ENCODE measurements around the gene AMT. TPM values are rescaled to one million over a fixed set of nuclear protein-coding genes. Genes with fewer than 3 reads are reported as not detected.

Gene AMT
- total and polyA plus RNA-seq, 2 of the 13 experiments (the other 11 are each of a cell fraction or from before 2014, with no cell fraction given), result 35.3 to 59.0 TPM

- ChIA-PET POLR2A (interaction anchor here (1.1 kb wide), 1 partner anchor 23 kb away, joined by 4 read pairs; the partner anchor contains the start of genes RHOA and TCTA), CTCF (ENCODE audit: low intra/inter-chr PET ratio, low total read pairs) (no interaction called here)
- Histone ChIP-seq H4K20me1 (ENCODE audit: insufficient read depth, low read length) (peaks cover 27% of the 10 kb centered on the region), H3K9me3 (ENCODE audit: low read length) (no peaks in the 10 kb centered on the region), H3K9ac (ENCODE audit: insufficient read depth, low read depth, low read length) (no peak overlapping the region), H3K4me2 (ENCODE audit: low read depth, low read length) (no peak overlapping the region), H3K36me3 (replicated peaks in 1 of 2; ENCODE audit: control insufficient read depth in 1 of 2, insufficient read depth in 2 of 2, low read length in 2 of 2) (peaks cover 3 to 4% of the 10 kb centered on the region in 2 experiments; a peak in 3 of 5 replicates), H3K4me1 (ENCODE audit: insufficient read depth, low read length) (peaks cover 16% of the 10 kb centered on the region), H3K27ac (ENCODE audit: extremely low read length, insufficient read depth, low read length) (no peak overlapping the region), H3K79me2 (ENCODE audit: insufficient read depth, low read length) (peaks cover 86% of the 10 kb centered on the region), H3K4me3 (replicated peaks in 1 of 3; ENCODE audit: insufficient read depth in 1 of 3, low read depth in 2 of 3, low read length in 3 of 3) (no peak overlapping the region), H3K27me3 (ENCODE audit: control insufficient read depth in 1 of 2, insufficient read depth in 2 of 2, low read length in 2 of 2) (no peaks in the 10 kb centered on the region), H2AFZ (ENCODE audit: low read length) (no peak overlapping the region)
- WGBS (ENCODE audit: low lambda C conversion rate), result 98% methylated on average over 6 of the region's 6 CpGs
- ATAC-seq, result no peak
- intact Hi-C loops (cut with micrococcal nuclease; ENCODE audit: unreplicated experiment) (no loop called here), in situ Hi-C loops (cut with HindIII; ENCODE audit: extremely low pct_ligation_motif_present, low pct_unique_long_range_greater_than_20kb) (no loop called here)
- no TSS peak for BruUV-seq (replicated peaks)
- no peak for DNase-seq (ENCODE audit: low spot score)
- TF ChIP-seq BRD4 (CRISPR knock-in tag; IDR thresholded peaks at IDR 0.05), result no peak
- TF ChIP-seq ZNF281 (CRISPR knock-in tag; IDR thresholded peaks at IDR 0.05; ENCODE audit: borderline replicate concordance), result no peak
- TF ChIP-seq SKI (IDR thresholded peaks at IDR 0.05; ENCODE audit: partially characterized antibody), result no peak
- no peak for TF ChIP-seq ZNF549 (CRISPR knock-in tag; IDR thresholded peaks at IDR 0.05)
- no peak for FAIRE-seq
Measured at GRCh38 chr3:49389297-49389696, 33.0 kb downstream of the AMT start.

GRCh38 chr3:49388289-49388820 lies 33.9 kb downstream of the AMT start:
- peaks cover 24% of the 10 kb centered on the region for H3K4me1 ChIP-seq (ENCODE audit: insufficient read depth, low read length)
- H3K27ac ChIP-seq (ENCODE audit: extremely low read length, insufficient read depth, low read length), result no peak overlapping the region
- no TSS peak for BruUV-seq (replicated peaks)
- H3K36me3 ChIP-seq (replicated peaks in 1 of 2; ENCODE audit: control insufficient read depth in 1 of 2, insufficient read depth in 2 of 2, low read length in 2 of 2), result peaks cover 3 to 4% of the 10 kb centered on the region in 2 experiments; a peak in 3 of 5 replicates
- peaks cover 27% of the 10 kb centered on the region for H4K20me1 ChIP-seq (ENCODE audit: insufficient read depth, low read length)
- H3K9me3 ChIP-seq (ENCODE audit: low read length), result no peaks in the 10 kb centered on the region
- no peak overlapping the region for H3K9ac ChIP-seq (ENCODE audit: insufficient read depth, low read depth, low read length)
- H3K79me2 ChIP-seq (ENCODE audit: insufficient read depth, low read length), result peaks cover 91% of the 10 kb centered on the region
- no peak overlapping the region for H3K4me3 ChIP-seq (replicated peaks in 1 of 3; ENCODE audit: insufficient read depth in 1 of 3, low read depth in 2 of 3, low read length in 3 of 3)
- POLR2A ChIA-PET, result interaction anchor here (1.1 kb wide), 1 partner anchor 24 kb away, joined by 4 read pairs; the partner anchor contains the start of genes RHOA and TCTA
- no peak for FAIRE-seq
- no peak for ATAC-seq
- H2AFZ ChIP-seq (ENCODE audit: low read length), result no peak overlapping the region
- WGBS (ENCODE audit: low lambda C conversion rate), result 100% methylated on average over 1 of the region's 1 CpG
- no peaks in the 10 kb centered on the region for H3K27me3 ChIP-seq (ENCODE audit: control insufficient read depth in 1 of 2, insufficient read depth in 2 of 2, low read length in 2 of 2)
- CTCF ChIA-PET (ENCODE audit: low intra/inter-chr PET ratio, low total read pairs), result no interaction called here
- no peak overlapping the region for H3K4me2 ChIP-seq (ENCODE audit: low read depth, low read length)
- in situ Hi-C loops (cut with HindIII; ENCODE audit: extremely low pct_ligation_motif_present, low pct_unique_long_range_greater_than_20kb) (no loop called here), intact Hi-C loops (cut with micrococcal nuclease; ENCODE audit: unreplicated experiment) (no loop called here)
- no peak for DNase-seq (ENCODE audit: low spot score)
- TF ChIP-seq FLYWCH1 (CRISPR knock-in tag; IDR thresholded peaks at IDR 0.05) (no peak), CEBPB (IDR thresholded peaks at IDR 0.05; ENCODE audit: borderline replicate concordance, low read depth, low read length) (no peak), ZFP36 (IDR thresholded peaks at IDR 0.05; ENCODE audit: borderline replicate concordance, low read depth, low read length, partially characterized antibody) (no peak), MTERF4 (CRISPR knock-in tag; IDR thresholded peaks at IDR 0.05) (no peak), AGO2 (optimal IDR thresholded peaks at IDR 0.05; ENCODE audit: low read depth, low read length) (no peak), SYNCRIP (IDR thresholded peaks at IDR 0.05; ENCODE audit: insufficient read depth, low read depth, low read length) (no peak), ZNF337 (CRISPR knock-in tag; IDR thresholded peaks at IDR 0.05; ENCODE audit: borderline replicate concordance, low read depth) (no peak), MYPOP (CRISPR knock-in tag; IDR thresholded peaks at IDR 0.05) (no peak), HNRNPUL1 (IDR thresholded peaks at IDR 0.05; ENCODE audit: low read depth, low read length) (no peak), TBL1XR1 (IDR thresholded peaks at IDR 0.05; ENCODE audit: borderline replicate concordance, low read length, partially characterized antibody) (no peak)

Measured in HepG2 (cell line).